Stimulated activated CD4-positive, alpha-beta T cell treated with anti-CD3 and anti-CD28 coated beads, Interleukin-1b, Interleukin-23, amount 100 ng/mL, for 1 hour (primary cell): ENCODE results near the gene PXYLP1.

Source experiments
- DNase-seq, 2 donors: peaks; one replicate each; pipeline ENCODE4 v3.0.0-alpha.2; 2020; ENCODE audit warnings: low read depth in 2 of 2

PXYLP1 gene

DNA sequence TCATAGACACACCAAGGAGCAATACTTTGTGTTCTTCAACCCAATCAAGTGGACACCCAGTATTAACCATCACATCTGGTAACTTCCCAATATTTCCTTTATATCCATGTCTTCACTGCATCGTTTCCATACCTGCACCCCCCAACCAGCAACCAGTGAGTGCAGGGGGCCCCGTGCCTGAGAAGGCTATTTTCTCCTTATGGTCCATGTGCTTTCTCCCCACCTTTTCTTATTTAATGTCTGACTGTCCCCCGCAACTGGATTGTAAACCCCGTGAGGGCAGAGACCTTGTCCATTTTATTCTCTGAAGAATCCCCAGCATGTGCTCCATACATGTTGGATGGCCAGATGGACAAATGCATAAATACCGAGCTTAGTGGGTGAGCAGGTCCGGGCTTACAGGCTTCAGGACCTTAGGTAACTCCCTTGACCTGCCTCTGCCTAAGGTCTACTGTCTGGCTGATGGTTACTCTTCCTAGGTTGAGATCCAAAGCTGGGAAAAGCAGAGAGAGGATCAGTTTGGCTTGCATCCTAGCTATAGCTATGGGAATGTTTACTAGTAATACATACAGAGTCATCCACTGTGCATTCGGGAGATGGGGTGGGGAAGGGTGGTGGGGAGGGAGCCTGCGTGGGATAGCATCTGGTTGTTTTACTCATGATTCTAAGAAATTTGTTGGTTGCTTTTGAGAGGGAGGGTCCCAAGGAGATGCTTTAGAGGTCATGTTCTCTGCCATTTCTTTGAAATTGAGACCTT is 41.5 kb downstream of the PXYLP1 start:
- DNase-seq: no peak

DNA sequence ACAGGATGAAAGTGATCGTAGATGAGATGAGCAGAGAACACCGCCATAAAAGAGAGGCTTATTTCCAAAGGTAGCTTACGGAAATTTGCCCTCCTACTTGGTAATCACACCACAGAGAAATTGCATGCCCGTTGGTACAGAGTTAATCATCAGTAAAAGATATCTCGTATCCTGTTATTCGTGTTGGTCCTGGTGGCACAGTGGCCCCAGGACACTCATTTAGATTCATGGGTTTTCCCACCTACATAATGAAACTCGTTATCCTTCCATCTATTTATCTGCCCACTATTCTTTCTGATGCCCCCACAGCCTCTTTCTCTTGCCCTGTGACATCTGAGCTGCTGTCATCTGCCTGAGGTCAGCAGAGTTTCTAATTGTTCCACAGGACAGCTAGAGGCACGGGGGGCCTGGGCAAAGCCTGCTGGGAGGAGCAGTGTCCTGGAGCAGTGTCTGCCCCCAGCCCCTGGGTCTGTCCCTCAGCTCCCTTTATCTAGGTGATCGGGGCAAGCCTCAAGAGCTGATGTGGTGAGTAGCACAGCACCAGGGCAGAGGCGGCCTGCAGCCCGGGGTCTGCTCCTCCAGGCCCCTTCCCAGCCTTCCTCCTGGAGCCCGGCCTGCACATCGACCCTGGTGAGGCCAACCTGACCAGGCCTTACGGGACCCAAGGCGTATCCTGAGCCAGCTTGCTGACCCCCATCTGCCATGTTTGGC is 42.2 kb downstream of the PXYLP1 start:
- DNase-seq: no peak

DNA sequence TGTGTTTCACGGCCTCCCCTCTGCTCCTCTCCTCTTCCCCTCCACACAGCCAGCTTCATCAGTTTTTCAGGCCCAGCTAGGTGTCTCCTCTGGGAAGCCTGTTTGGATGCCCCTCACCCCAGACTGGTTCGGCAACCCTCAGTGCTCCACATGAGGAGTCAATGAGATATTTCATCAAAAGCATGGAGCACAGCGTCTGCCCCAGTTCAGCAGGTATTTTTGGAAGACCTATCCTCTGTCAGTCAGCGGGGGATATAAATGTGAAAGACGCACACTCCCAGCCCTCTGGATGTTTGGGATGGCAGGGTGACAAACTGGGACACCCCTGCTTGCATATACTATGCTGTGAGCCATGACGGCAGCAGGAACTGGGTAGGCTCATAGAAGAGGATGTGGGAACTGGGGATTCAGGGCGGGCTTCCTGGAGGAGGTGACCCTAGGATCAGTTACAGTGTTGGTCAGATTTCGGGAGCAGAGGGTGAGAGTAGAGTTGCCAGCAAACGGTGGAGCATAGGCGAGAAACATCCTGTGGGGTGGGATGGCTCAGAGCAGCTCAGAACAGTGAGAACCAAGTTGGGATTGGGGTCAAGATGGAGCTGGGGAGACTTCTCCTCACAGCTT is 42.9 kb downstream of the PXYLP1 start:
- DNase-seq: no peak

DNA sequence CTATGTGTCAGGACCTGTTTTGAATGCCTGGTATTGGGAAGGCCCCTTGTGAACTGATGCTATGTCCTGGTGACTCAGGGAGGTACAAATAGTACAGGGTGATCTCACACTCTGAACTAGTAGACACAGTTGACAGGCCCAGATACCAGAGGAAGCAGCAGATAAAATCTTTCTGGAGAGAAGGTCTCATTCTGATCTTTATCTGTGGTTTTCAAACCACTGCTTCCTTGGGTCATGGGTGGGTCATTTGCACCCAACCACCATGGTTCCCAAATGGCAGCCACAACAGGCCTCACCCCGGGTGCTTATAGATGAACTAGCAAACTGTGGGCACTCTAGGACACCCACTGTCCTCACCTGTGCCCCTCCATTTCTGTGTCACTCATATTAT is 43.4 kb downstream of the PXYLP1 start:
- no peak for DNase-seq

DNA sequence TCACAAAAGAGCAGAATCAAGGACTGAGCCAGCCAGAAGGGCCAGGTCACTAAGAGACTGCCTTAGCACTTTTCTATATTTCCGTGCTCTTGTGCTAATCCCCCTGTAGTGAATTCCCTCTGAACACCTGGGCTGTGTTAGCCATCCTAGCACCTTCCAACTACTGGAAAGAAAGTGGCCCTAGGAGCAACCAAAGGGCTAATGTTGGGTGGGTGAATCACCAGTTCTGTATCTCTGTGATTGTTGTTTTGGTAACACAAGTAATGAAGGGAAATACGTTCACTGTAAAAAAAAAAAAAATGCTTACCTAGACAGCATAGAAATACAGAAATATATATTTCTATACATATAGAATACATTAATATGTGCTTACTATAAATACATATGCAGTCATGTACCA is 43.9 kb downstream of the PXYLP1 start:
- DNase-seq: no peak

DNA sequence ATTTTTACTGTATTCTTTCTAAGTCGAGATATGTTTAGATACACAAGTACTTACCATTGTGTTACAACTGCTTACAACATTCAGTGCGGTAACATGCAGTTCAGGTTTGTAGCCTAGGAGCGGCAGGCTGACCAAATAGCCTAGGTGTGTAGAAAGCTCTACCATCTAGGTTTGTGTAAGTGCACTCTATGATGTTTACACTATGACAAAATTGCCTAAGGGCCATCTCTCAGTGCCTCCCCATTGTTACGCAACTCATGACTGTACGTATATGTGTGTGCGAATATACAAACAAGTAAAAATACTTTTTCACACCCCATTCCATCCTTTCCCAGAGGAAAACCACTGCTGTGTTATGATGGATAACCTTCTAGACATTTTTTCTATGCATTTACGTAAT is 44.3 kb downstream of the PXYLP1 start:
- DNase-seq: no peak

DNA sequence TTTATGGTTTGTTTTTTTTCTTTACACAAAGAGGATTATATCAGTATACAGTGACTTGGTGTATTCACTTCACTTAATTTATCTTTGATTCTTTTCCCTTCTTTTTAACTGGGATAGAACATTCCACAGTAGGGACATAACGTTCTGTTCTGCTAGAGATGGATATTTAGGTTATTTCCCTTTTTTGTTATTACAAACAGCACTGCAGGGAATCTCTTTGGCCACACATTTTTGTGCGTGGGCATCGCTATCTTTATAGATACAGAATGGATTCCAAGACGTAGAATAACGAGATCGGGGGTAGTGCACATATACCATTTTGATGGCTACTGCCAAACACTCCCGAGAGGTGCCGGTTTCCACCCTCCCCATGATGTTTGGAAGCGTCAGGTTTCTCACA is 44.8 kb downstream of the PXYLP1 start:
- no peak for DNase-seq

DNA sequence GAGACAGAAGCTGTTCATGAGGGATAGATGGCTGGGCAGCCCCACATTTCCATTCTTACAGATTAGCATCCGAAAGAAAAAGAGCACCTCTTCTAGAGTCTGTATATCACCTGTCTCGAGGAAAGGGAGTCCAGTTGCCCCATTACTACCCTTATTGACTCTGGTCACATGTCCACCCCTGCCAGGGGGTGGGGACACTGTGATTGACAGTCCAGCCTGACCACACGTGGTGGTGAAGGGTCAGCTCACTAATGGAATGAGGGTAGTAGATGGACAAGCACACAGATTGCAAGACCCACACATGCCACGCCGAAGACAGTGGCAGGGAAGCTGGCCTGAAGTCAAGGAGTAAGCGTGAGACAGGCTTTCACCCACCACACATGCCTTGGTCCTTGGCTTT is 45.8 kb downstream of the PXYLP1 start:
- DNase-seq: no peak

DNA sequence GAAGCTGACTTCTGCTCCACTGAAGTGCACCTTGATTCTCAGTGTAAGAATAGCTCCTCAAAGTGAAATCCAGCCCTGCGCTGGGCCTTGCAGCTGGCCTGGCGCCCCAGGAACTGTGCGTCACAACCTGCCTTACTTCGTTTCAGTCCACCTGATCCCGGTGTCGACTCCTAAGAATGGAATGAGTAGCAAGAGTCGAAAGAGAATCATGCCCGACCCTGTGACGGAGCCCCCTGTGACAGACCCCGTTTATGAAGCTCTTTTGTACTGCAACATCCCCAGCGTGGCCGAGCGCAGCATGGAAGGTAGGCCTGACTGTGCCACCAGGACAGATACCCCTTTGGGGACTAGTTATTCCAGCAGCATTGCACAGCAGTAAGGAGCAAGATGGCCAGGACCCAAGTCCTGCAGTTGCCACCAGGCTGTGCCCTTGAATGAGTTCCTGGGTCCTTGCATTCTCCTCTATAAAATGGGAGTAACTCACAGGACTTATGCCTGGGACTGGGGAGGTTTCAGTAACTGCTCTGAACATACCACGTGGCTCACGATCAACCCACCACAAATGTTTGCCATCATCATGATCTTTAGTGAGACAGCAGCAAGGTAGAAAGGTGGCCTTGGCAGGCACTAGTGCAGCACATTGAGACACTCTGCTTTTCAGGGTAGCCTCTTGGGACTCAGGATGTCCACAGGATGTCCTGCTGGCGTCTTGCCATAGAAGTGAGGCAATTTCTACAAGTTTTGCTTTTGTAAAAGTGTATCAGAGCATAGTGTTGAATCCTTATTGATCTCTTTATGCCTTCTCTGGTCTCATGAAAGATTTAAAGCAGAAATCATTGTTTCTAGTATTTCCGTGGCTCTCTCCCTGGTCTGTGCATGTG is 46.8 kb downstream of the PXYLP1 start:
- DNase-seq: no peak

DNA sequence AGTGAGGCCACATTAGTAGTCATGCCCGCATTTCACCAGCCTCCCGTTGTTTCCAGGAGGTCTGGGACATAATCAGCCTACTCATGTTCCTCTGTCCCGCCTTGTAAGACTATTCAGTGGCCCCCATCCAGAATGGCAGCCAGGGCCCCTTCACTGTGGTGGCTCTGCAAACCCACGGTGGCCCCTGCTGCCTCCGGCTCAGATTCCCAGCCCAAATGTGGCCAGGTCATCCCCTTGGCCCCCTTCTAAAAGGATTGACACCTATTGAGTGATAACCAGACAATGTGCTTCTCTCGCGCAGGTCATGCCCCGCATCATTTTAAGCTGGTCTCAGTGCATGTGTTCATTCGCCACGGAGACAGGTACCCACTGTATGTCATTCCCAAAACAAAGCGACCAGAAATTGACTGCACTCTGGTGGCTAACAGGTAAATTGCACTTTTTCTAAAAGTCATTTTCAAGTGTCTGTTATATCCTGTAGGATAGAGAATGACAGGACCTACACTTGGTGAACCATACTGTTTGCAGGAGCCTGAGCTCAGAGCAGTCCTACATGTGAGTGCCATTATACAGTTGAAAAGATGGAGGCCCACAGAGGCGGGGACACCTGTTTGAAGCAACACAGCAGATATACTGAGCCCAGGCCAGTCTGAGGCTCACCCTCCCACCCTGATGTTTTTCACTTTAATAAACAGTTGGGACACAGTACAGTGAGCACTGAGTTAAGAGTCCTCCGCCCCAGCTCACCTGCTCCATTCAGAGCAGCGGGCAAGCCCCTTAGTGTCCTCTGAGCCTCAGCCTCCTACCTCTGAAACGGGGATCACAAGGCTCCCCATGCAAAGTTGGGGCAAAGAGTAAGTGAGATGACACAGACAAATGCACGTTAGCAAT is 47.7 kb downstream of the PXYLP1 start:
- no peak for DNase-seq

DNA sequence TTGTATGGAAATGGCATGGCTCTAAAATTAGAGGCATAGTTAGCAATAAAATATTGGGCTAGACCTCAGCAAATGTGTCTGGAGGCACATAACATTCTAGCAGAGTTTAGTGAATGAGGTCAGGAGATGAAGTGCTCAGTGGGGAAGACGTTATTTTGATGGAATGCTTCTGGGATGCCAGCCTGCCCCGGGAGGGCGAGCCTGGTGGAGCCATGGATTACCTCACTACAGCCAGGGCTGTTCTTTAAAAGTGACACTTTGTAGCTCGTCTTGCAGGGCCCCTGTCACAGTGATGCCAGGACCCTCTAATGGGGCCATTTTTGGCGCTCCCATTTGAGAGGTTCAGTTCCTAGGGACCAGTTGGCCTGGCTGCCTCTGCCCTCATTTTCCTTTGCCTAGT is 48.5 kb downstream of the PXYLP1 start:
- no peak for DNase-seq

DNA sequence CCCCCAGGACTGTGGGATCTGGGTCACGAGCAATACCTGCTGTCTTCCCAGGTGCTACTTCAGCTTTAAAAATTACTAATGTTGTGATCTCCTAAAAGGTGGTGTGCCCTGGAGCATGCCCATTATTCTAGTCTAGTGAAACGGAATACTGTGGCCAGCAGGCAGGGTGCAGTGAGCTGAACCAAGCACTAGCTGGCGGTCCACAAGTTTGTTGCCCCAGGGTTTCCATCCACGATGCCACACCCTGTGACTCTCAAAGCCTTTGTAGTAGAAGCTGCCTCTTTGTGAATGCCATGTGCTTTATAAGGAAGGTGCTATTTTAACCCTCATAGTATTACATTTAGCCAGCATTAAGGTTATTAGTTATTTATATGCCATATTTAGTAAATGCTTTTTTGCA is 49.1 kb downstream of the PXYLP1 start:
- DNase-seq: no peak

DNA sequence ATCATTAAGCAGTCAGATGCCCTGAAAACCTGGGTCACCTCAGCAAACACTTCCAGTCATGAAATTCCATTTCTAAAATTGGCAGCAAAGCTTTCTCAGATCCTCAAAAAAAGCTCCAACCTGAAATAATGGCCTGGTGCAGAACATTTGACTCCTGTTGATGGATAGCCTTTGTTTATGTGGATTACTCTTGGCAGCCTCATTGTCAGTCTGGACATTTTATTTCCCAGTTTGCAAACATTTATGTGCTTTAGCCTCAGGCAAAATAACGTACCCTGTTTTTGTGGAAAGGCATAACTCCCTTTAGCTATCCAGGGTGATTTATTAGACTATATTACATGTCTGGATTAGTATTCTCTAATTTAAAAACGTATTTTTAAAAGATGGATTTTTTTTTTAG is 53.9 kb downstream of the PXYLP1 start:
- DNase-seq: no peak

DNA sequence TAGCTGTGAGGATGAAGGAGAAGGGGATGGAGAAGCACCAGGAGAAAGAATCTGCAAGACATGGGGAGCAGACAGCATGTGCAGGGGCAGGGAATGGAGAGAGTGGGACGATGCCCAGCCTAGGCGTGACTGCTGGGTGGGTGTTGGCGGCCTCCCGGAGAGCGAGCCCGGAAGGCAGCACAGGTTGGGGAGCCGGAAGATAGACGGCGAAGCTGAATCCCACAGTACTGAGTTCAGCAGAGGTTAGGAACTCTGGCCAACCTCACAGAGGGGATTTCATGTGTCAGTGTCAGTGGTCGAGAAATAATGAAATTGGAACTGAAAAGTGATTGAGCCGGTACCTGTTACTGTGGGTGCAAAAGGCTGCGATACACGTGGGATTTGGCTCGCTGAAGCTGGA is 55.2 kb downstream of the PXYLP1 start:
- no peak for DNase-seq

DNA sequence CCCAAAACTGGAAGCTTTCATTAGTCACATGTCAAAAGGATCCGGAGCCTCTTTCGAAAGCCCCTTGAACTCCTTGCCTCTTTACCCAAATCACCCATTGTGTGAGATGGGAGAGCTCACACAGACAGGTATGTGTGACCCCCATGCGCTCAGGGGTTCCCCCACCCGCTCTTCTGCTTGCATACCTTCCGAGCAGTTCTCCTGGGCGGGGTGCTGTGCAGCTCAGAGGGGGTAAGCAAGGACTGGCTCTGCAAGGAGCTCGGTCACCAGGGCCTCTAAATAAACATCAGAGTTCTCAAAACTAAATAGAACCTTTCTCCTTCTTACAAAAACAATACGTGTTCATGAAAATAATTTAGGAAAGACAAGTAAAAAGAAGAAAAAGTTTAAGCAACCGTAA is 55.7 kb downstream of the PXYLP1 start:
- no peak for DNase-seq

DNA sequence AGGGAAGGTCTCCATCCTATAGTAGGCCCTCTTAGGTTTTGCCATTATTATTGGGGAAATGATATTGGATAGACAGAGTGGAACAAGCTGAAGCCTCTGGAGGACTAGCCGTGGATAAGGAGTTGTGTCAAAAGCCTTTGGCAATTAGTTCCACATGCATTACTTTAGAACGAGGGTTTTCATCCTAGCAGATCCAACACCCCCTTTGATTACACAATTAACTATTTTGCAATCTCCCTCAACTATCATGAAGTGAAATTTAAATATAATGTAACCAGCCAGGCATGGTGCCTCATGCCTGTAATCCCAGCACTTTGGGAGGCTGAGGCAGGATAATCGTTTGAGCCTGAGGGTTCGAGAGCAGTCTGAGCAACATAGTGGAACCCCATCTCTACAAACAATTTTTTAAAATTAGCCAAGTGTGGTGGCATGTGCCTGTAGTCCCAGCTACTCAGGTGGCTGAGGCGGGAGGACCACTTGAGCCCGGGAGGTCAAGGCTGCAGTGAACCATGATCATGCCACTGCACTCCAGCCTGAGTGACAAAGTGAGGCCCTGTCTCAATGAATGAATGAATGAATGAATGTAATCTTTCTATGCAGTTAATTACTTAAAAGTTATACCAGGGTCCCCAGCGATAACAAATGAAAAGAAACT is 56.8 kb downstream of the PXYLP1 start:
- no peak for DNase-seq

DNA sequence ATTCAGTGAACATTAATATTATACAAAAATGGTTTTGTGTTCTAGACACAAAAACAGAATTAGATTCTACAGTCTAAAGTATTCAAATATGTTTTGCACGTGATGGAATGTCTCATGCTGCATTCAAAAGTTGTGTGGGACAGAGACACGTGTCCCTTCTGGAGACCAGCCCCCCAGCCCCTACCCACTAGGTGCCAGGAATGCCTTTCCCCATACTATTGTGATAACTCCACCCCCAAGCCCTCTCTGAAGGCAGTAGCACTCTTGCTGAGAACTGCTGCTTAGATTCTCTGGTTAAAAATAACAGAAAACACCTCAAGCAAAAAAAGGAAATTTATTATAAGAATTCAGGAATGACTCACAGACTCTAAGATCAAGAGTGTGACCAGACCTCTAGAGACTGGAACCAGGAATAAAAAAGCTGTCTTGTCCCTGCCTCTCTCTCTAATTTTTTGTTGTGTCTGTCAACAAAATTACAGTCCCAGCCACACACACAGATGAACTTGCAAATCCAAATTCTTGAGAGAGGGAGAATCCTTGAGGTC is 57.7 kb downstream of the PXYLP1 start:
- no peak for DNase-seq

DNA sequence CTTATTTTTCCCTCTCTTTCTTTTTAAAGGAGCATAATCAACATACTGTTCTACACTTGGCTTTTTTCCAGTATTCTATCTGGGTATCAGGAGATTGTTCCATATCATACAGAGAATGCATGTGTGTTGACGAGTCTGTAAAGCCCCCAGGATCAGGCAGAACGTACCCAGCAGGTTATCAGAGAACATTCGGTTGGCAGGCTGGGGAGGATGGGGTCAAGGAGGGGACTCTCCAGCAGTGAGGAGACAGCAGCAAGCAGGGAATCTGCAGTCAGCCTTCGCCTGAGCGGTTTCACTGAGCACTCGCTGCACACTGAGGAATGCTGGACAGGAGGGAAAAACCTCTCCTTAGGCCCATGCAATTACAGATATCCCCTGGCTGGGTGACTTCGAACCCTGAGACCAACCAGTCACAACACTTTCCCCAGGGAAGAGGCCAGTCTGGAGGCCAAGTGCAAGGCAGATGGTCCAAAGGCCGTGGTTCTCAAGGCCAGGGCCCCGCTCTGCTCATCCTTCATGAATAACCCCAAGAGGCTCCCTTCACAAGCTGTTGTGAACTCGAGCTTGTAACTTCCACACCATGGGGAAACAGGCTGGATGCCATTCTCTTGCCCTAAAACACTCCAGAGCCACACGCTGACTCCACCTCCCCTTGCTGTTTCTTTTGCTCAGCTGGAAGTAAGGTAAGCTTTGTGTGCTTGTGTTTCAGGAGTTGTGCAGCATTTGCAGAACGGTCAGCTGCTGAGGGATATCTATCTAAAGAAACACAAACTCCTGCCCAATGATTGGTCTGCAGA is 60.1 kb downstream of the PXYLP1 start:
- no peak for DNase-seq

DNA sequence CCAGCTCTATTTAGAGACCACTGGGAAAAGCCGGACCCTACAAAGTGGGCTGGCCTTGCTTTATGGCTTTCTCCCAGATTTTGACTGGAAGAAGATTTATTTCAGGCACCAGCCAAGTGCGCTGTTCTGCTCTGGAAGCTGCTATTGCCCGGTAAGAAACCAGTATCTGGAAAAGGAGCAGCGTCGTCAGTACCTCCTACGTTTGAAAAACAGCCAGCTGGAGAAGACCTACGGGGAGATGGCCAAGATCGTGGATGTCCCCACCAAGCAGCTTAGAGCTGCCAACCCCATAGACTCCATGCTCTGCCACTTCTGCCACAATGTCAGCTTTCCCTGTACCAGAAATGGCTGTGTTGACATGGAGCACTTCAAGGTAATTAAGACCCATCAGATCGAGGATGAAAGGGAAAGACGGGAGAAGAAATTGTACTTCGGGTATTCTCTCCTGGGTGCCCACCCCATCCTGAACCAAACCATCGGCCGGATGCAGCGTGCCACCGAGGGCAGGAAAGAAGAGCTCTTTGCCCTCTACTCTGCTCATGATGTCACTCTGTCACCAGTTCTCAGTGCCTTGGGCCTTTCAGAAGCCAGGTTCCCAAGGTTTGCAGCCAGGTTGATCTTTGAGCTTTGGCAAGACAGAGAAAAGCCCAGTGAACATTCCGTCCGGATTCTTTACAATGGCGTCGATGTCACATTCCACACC is 60.9 kb downstream of the PXYLP1 start:
- DNase-seq: no peak
